H1 (cell line): ENCODE data around the gene WSCD2. TPM values are rescaled to one million over a fixed set of nuclear protein-coding genes. Genes with fewer than 3 reads are reported as not detected.

Experiments
- CTCF ChIA-PET: fragments of 300-600 bp; sonication (Branson Sonifier 250); formaldehyde crosslinking; loops from one replicate; lab custom pipeline; 2021; ENCODE audit not compliant: partially characterized antibody; lab: Charles Lee
- POLR2A ChIA-PET: fragments of 300-600 bp; sonication (Branson Sonifier 250); formaldehyde crosslinking; loops from one replicate; lab custom pipeline; 2021; ENCODE audit warnings: inconsistent platforms; ENCODE audit not compliant: partially characterized antibody; lab: Charles Lee
- DNase-seq, 2 experiments: peaks; one replicate each; pipeline versions ENCODE4 v3.0.0 to v3.0.0-alpha.2; 2010 to 2022; ENCODE audit warnings: low spot score in 2 of 2, low read depth in 1 of 2, mixed read lengths in 1 of 2
- FAIRE-seq: peaks from 2 replicates; lab custom pipeline; 2011; peaks lifted over from hg19 to GRCh38; lab: Jason Lieb, UNC
- H2AFZ ChIP-seq: 2 replicates; pipeline ENCODE4 v1.8.1; 2012; ENCODE audit warnings: low read length, inconsistent platforms
- H2AK5ac ChIP-seq: 2 replicates; pipeline ENCODE4 v1.6.1; 2013; ENCODE audit warnings: low read depth, low read length
- H2BK120ac ChIP-seq: replicated peaks from 2 replicates; pipeline ENCODE3; 2013; ENCODE audit warnings: low read depth, low read length, inconsistent platforms
- H2BK12ac ChIP-seq: 2 replicates; pipeline ENCODE4 v1.6.1; 2013; ENCODE audit warnings: low read depth, low read length
- H2BK15ac ChIP-seq: 2 replicates; pipeline ENCODE4 v1.6.1; 2013; ENCODE audit warnings: low read length
- H2BK20ac ChIP-seq: 2 replicates; pipeline ENCODE4 v1.6.1; 2013; ENCODE audit warnings: low read length
- H2BK5ac ChIP-seq: 2 replicates; pipeline ENCODE4 v1.6.1; 2013; ENCODE audit warnings: low read depth, low read length
- H3K14ac ChIP-seq: 2 replicates; pipeline ENCODE4 v1.6.1; 2013; ENCODE audit warnings: inconsistent platforms; ENCODE audit not compliant: insufficient read length
- H3K18ac ChIP-seq: 2 replicates; pipeline ENCODE4 v1.6.1; 2013; ENCODE audit warnings: low read length; ENCODE audit errors: extremely low read depth
- H3K23ac ChIP-seq: 2 replicates; pipeline ENCODE4 v1.6.1; 2013; ENCODE audit warnings: inconsistent platforms; ENCODE audit not compliant: insufficient read length
- H3K23me2 ChIP-seq: 2 replicates; pipeline ENCODE4 v1.6.1; 2013; ENCODE audit warnings: low read depth, low read length
- H3K27ac ChIP-seq: 2 replicates; pipeline ENCODE4 v1.6.1; 2011; ENCODE audit warnings: low read depth, low read length, inconsistent platforms
- H3K27me3 ChIP-seq, 4 experiments: replicated peaks in 1 of 4; 1 replicate in 1 of 4; 2 replicates in 3 of 4; pipeline versions ENCODE4 v1.6.1 to v1.8.1; 2011 to 2013; ENCODE audit warnings: low read length in 3 of 4, mild to moderate bottlenecking in 3 of 4, inconsistent platforms in 2 of 4, mixed read lengths in 2 of 4, moderate library complexity in 1 of 4; ENCODE audit not compliant: control insufficient read depth in 3 of 4, insufficient read depth in 3 of 4; ENCODE audit errors: extremely low read depth in 1 of 4
- H3K36me3 ChIP-seq, 4 experiments: 2 replicates each; pipeline versions ENCODE4 v1.6.1 to v1.8.1; 2011 to 2013; ENCODE audit warnings: mild to moderate bottlenecking in 4 of 4, low read length in 3 of 4, moderate library complexity in 2 of 4, control low read depth in 1 of 4, inconsistent platforms in 1 of 4; ENCODE audit not compliant: insufficient read depth in 4 of 4, control insufficient read depth in 2 of 4
- H3K4ac ChIP-seq: replicated peaks from 2 replicates; pipeline ENCODE3; 2013; ENCODE audit warnings: low read length, low read depth, mixed read lengths, inconsistent platforms; ENCODE audit not compliant: insufficient read length
- H3K4me1 ChIP-seq, 4 experiments: replicated peaks in 1 of 4; 1 replicate in 1 of 4; 2 replicates in 3 of 4; pipeline versions ENCODE4 v1.6.1 to v1.8.1; 2011 to 2013; ENCODE audit warnings: low read length in 3 of 4, inconsistent platforms in 2 of 4, mixed read lengths in 1 of 4; ENCODE audit not compliant: insufficient read depth in 4 of 4, control insufficient read depth in 3 of 4
- H3K4me2 ChIP-seq, 2 experiments: 2 replicates each; pipeline versions ENCODE4 v1.6.1 to v1.8.1; 2011 to 2013; ENCODE audit warnings: low read depth in 2 of 2, low read length in 2 of 2, control low read depth in 1 of 2, inconsistent platforms in 1 of 2, mild to moderate bottlenecking in 1 of 2; ENCODE audit not compliant: insufficient read depth in 1 of 2
- H3K4me3 ChIP-seq, 4 experiments: fragments of 200-600, 300-600 bp in 1 of 4; sonication (generic), shearing (Covaris generic), sonication (Bioruptor Twin) in 1 of 4; 2 replicates each; pipeline versions ENCODE4 v1.5.1 to v1.8.1; 2011 to 2016; ENCODE audit warnings: low read length in 4 of 4, low read depth in 3 of 4, control low read depth in 2 of 4, inconsistent platforms in 2 of 4, mild to moderate bottlenecking in 2 of 4, mixed read lengths in 1 of 4, moderate library complexity in 1 of 4; ENCODE audit not compliant: insufficient read depth in 2 of 4; ENCODE audit errors: extremely low read depth in 1 of 4
- H3K56ac ChIP-seq: replicated peaks from 2 replicates; pipeline ENCODE3; 2013; ENCODE audit warnings: low read depth, mild to moderate bottlenecking, mixed read lengths, low read length, inconsistent platforms; ENCODE audit not compliant: insufficient read length
- H3K79me1 ChIP-seq: 2 replicates; pipeline ENCODE4 v1.6.1; 2013; ENCODE audit warnings: low read depth, low read length, control low read depth
- H3K79me2 ChIP-seq, 2 experiments: 2 replicates each; pipeline versions ENCODE4 v1.6.1 to v1.8.1; 2012 to 2013; ENCODE audit warnings: low read length in 2 of 2, mild to moderate bottlenecking in 2 of 2, inconsistent platforms in 1 of 2; ENCODE audit not compliant: insufficient read depth in 2 of 2, control insufficient read depth in 1 of 2
- H3K9ac ChIP-seq, 4 experiments: replicated peaks in 1 of 4; 1 replicate in 1 of 4; 2 replicates in 3 of 4; pipeline versions ENCODE4 v1.6.1 to v1.8.1; 2011 to 2013; ENCODE audit warnings: low read depth in 3 of 4, low read length in 3 of 4, control low read depth in 2 of 4, mild to moderate bottlenecking in 2 of 4, moderate library complexity in 2 of 4, inconsistent platforms in 1 of 4; ENCODE audit errors: extremely low read depth in 1 of 4
- H3K9me3 ChIP-seq, 2 experiments: 2 replicates each; pipeline versions ENCODE4 v1.6.1 to v1.8.1; 2012 to 2013; ENCODE audit warnings: mild to moderate bottlenecking in 2 of 2, moderate library complexity in 2 of 2, control low read depth in 1 of 2, inconsistent platforms in 1 of 2, low read depth in 1 of 2, low read length in 1 of 2, mixed read lengths in 1 of 2; ENCODE audit not compliant: insufficient read depth in 2 of 2
- H4K20me1 ChIP-seq, 2 experiments: replicated peaks in 1 of 2; 2 replicates each; pipeline versions ENCODE3 to v1.8.1; 2011 to 2013; ENCODE audit warnings: inconsistent platforms in 2 of 2, low read length in 2 of 2, mild to moderate bottlenecking in 1 of 2; ENCODE audit not compliant: insufficient read depth in 2 of 2, control insufficient read depth in 1 of 2
- H4K5ac ChIP-seq: 2 replicates; pipeline ENCODE4 v1.6.1; 2013; ENCODE audit warnings: low read length, low read depth, mixed read lengths, inconsistent platforms; ENCODE audit not compliant: insufficient read length
- H4K8ac ChIP-seq: 2 replicates; pipeline ENCODE4 v1.8.0; 2013; ENCODE audit warnings: mild to moderate bottlenecking, moderate library complexity, low read length, inconsistent platforms; ENCODE audit not compliant: insufficient read depth; ENCODE audit errors: extremely low read depth
- H4K91ac ChIP-seq: replicated peaks from 2 replicates; pipeline ENCODE3; 2013; ENCODE audit warnings: low read length, mixed read lengths, inconsistent platforms; ENCODE audit not compliant: insufficient read length
- CBX5 ChIP-seq: fragments of 300-800, 300-1000 bp; sonication (generic); IDR thresholded peaks from 2 replicates; pipeline ENCODE4 v1.7.1; 2016; ENCODE audit warnings: antibody characterized with exemption, low read length, low read depth
- CBX8 ChIP-seq: fragments of 300-800, 300-1000 bp; sonication (generic); IDR thresholded peaks from 2 replicates; pipeline ENCODE4 v1.7.1; 2016; ENCODE audit warnings: low read depth, low read length, borderline replicate concordance
- CHD2 ChIP-seq: IDR thresholded peaks from 2 replicates; pipeline ENCODE4 v1.6.1; 2012; ENCODE audit warnings: low read length, improper control_type of control experiment
- NANOG ChIP-seq: IDR thresholded peaks from 2 replicates; pipeline ENCODE4 v1.6.1; 2011; ENCODE audit warnings: low read length, low read depth, mild to moderate bottlenecking, inconsistent platforms; ENCODE audit not compliant: insufficient read depth, poor library complexity, severe bottlenecking
- RAD21 ChIP-seq, 2 experiments: IDR thresholded peaks in 1 of 2; conservative IDR thresholded peaks in 1 of 2; 2 replicates each; pipeline ENCODE4 v1.6.1; 2011; ENCODE audit warnings: low read depth in 2 of 2, low read length in 2 of 2, improper control_type of control experiment in 1 of 2, inconsistent platforms in 1 of 2, mild to moderate bottlenecking in 1 of 2, moderate library complexity in 1 of 2
- RNF2 ChIP-seq: fragments of 200-900, 300-1000 bp; sonication (generic); IDR thresholded peaks from 2 replicates; pipeline ENCODE4 v1.7.1; 2016; ENCODE audit warnings: borderline replicate concordance, low read depth, mild to moderate bottlenecking, antibody characterized with exemption, low read length; ENCODE audit not compliant: poor library complexity, severe bottlenecking; ENCODE audit errors: missing control alignments
- YY1 ChIP-seq: IDR thresholded peaks from 2 replicates; pipeline ENCODE4 v1.6.1; 2011; ENCODE audit warnings: low read depth, mild to moderate bottlenecking, low read length
- WGBS, 2 experiments: shearing (Covaris generic) in 1 of 2; methylation state at CpG; one replicate each; pipeline versions ENCODE4 v1.1.6 to v1.1.7; 2013 to 2015; ENCODE audit warnings: low lambda C conversion rate in 2 of 2, mixed read lengths in 2 of 2, inconsistent platforms in 1 of 2, low coverage in 1 of 2, missing lambda C conversion rate in 1 of 2; ENCODE audit not compliant: insufficient replicate concordance in 2 of 2, insufficient coverage in 1 of 2, insufficient read length in 1 of 2; ENCODE audit errors: extremely low coverage in 1 of 2, missing lambda C conversion rate in 1 of 2; 5-methylcytosine and 5-hydroxymethylcytosine counted together
- polyA plus RNA-seq, 7 experiments: library from polyadenylated mRNA; depleted of rRNA in 3 of 7; stranded (reverse) in 5 of 7; unstranded in 2 of 7; fragments of >200 nt in 5 of 7; fragments of 200-250 nt in 2 of 7; gene quantifications; 1 replicate in 5 of 7; 2 replicates in 1 of 7; 4 replicates in 1 of 7; pipeline versions ENCODE4 v1.2.1 to v1.2.3, GENCODE V29; 2011 to 2013; ENCODE audit warnings: missing spikeins in 2 of 7, mixed read lengths in 2 of 7
- total RNA-seq: library from RNA; stranded (reverse); fragmentation: NEBNext Ultra II Directional; extraction: Animal tissue kit (Norgen Biotek cat#: 25700); gene quantifications from 2 replicates; pipeline ENCODE4 v1.2.1, GENCODE V29; 2021
- TF ChIP-seq, protein P1 (sequence below), 3 experiments: IDR thresholded peaks; 1 replicate in 2 of 3; 2 replicates in 1 of 3; pipeline versions ENCODE4 v1.5.1 to v1.6.1; 2011; ENCODE audit warnings: low read length in 3 of 3, mild to moderate bottlenecking in 3 of 3, inconsistent platforms in 2 of 3, low read depth in 1 of 3, moderate library complexity in 1 of 3; ENCODE audit not compliant: insufficient read depth in 1 of 3; ENCODE audit errors: control extremely low read depth in 1 of 3

Gene WSCD2
- total and polyA plus RNA-seq, 2 of the 8 experiments (the other 6 are each of a cell fraction or from before 2014, with no cell fraction given) = 1.3 to 2.2 TPM

DNA sequence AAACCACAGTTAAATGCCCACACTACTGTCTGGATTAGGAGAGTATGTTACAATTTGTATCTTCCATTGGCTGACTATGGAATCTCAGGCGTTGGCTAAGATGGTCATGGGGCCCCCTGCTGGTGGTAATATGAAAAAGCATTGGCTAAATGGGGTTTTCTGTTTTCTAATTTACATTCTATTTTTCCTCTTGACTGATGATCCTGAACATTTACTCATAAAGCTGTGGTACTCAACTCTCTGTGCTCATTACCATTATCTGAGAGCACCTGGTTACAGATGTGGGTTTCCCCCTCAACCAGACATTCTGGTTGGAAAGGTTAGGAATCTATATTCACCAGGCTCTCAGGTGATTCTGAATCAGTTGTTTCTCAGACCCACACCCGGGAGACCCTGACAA lies 64.8 kb downstream of the WSCD2 start:
- no peak overlapping the region for H2AK5ac ChIP-seq
- peaks cover 0 to 2% of the 10 kb centered on the region in 2 experiments for H4K20me1 ChIP-seq
- ChIA-PET POLR2A (interaction anchor here (1.2 kb wide), 1 partner anchor 201 kb away, joined by 5 read pairs; no protein-coding TSS in a partner anchor), CTCF (interaction anchor here (0.7 to 5.9 kb wide), 47 partner anchors 9 to 286 kb away, joined by 3 to 47 read pairs (median 5); partner anchors contain the start of gene WSCD2)
- H3K18ac ChIP-seq = no peak overlapping the region
- no peak overlapping the region for H3K4me2 ChIP-seq
- no peaks in the 10 kb centered on the region for H3K9me3 ChIP-seq
- H2BK20ac ChIP-seq = 0 out of 2 replicates have a peak overlapping the region, but pooled peaks have one; percentile 15
- peaks cover 3% of the 10 kb centered on the region; the same call in 1 of the 2 replicates for H3K23me2 ChIP-seq
- H3K36me3 ChIP-seq = no peaks in the 10 kb centered on the region
- no peak overlapping the region for H2AFZ ChIP-seq
- H3K9ac ChIP-seq = no peak overlapping the region
- H2BK5ac ChIP-seq = no peak overlapping the region
- H3K23ac ChIP-seq = no peak overlapping the region
- no peak overlapping the region for H3K27ac ChIP-seq
- H3K79me1 ChIP-seq = no peaks in the 10 kb centered on the region
- no peaks in the 10 kb centered on the region for H3K79me2 ChIP-seq
- no peak overlapping the region for H3K4ac ChIP-seq
- DNase-seq (peak in 1 of 2 experiments; percentile 56), FAIRE-seq (no peak)
- H3K4me3 ChIP-seq = no peak overlapping the region
- H2BK12ac ChIP-seq = no peak overlapping the region
- H3K27me3 ChIP-seq = no peaks in the 10 kb centered on the region
- no peak overlapping the region for H2BK120ac ChIP-seq
- H3K4me1 ChIP-seq = peaks cover 0 to 5% (median 0%) of the 10 kb centered on the region in 4 experiments; a peak in 4 of 7 replicates
- no peak overlapping the region for H2BK15ac ChIP-seq
- H3K14ac ChIP-seq = no peak overlapping the region
- WGBS, 2 experiments = 43% methylated on average over 2 of the region's 2 CpGs; no CpG with 5 or more reads in 1 of the 2 experiments
- H4K8ac ChIP-seq = no peak overlapping the region
- H4K5ac ChIP-seq = no peak overlapping the region
- no peak overlapping the region for H4K91ac ChIP-seq
- H3K56ac ChIP-seq = no peak overlapping the region
- no peak for TF ChIP-seq CBX8
- TF ChIP-seq RNF2 = no peak
- no peak for TF ChIP-seq CHD2
- TF ChIP-seq CBX5 = no peak
- TF ChIP-seq YY1 = 0 out of 2 replicates have a peak, but pooled peaks have one; percentile 16
- TF ChIP-seq, protein P1, sequence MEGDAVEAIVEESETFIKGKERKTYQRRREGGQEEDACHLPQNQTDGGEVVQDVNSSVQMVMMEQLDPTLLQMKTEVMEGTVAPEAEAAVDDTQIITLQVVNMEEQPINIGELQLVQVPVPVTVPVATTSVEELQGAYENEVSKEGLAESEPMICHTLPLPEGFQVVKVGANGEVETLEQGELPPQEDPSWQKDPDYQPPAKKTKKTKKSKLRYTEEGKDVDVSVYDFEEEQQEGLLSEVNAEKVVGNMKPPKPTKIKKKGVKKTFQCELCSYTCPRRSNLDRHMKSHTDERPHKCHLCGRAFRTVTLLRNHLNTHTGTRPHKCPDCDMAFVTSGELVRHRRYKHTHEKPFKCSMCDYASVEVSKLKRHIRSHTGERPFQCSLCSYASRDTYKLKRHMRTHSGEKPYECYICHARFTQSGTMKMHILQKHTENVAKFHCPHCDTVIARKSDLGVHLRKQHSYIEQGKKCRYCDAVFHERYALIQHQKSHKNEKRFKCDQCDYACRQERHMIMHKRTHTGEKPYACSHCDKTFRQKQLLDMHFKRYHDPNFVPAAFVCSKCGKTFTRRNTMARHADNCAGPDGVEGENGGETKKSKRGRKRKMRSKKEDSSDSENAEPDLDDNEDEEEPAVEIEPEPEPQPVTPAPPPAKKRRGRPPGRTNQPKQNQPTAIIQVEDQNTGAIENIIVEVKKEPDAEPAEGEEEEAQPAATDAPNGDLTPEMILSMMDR (IDR thresholded peaks at IDR 0.05; ENCODE audit: control extremely low read depth in 1 of 3, insufficient read depth in 1 of 3, low read depth in 1 of 3, low read length in 3 of 3) = peak in 2 of 3 experiments; percentile 68 to 77; a peak in 3 of 4 replicates
- TF ChIP-seq RAD21 (IDR thresholded peaks at IDR 0.05 in 1 of 2, conservative IDR thresholded peaks at IDR 0.05 in 1 of 2; ENCODE audit: low read depth in 2 of 2, low read length in 2 of 2) = peak; percentile 83 to 89
- TF ChIP-seq NANOG = no peak
